Activated T-helper 1 cell treated with anti-CD3 and anti-CD28 coated beads, Interleukin-12 subunit alpha, Interleukin-12 subunit beta, Interleukin-2, Interleukin-4 antibody, amounts not matched to agents 30 ng/mL and 10 ng/mL and 1 ng/mL, durations not matched to agents 14 hours and 24 hours and 36 hours (primary cell): ENCODE data around the gene SLC25A21. TPM values are rescaled to one million over a fixed set of nuclear protein-coding genes. Genes with fewer than 3 reads are reported as not detected.
A peak's percentile ranks its signal among the peaks of the same experiment; 100 is the strongest.

ENCODE experiments used
- DNase-seq: peaks from one replicate; pipeline ENCODE4 v3.0.0; 2021; ENCODE audit warnings: low spot score
- H3K27ac Mint-ChIP-seq: one replicate; pipeline ENCODE4 v1.8.0; 2021; ENCODE audit warnings: mild to moderate bottlenecking, mixed read lengths
- H3K27me3 Mint-ChIP-seq: one replicate; pipeline ENCODE4 v1.8.0; 2022; ENCODE audit warnings: mild to moderate bottlenecking, moderate library complexity, mixed read lengths; ENCODE audit not compliant: insufficient read depth
- H3K36me3 Mint-ChIP-seq: one replicate; pipeline ENCODE4 v1.8.0; 2021; ENCODE audit warnings: low read depth, mixed read lengths
- H3K4me1 Mint-ChIP-seq: one replicate; pipeline ENCODE4 v1.8.0; 2021; ENCODE audit warnings: low read depth, mixed read lengths
- H3K4me3 Mint-ChIP-seq: one replicate; pipeline ENCODE4 v1.8.0; 2021; ENCODE audit warnings: mild to moderate bottlenecking, moderate library complexity, mixed read lengths
- H3K9me3 Mint-ChIP-seq: one replicate; pipeline ENCODE4 v1.8.0; 2021; ENCODE audit warnings: mixed read lengths
- intact Hi-C: fragments of 100-400 bp; cut with micrococcal nuclease; formaldehyde crosslinking; loops from one replicate; pipeline ENCODE4 v1.15.1; 2024
- total RNA-seq: library from RNA; stranded (reverse); gene quantifications from 2 replicates; pipeline ENCODE4 v1.2.3, GENCODE V29; 2022

The SLC25A21 gene
- total RNA-seq, 1 donor from 2014 or later = not detected

- no peak for DNase-seq
- H3K27ac Mint-ChIP-seq = no peak overlapping the region
- intact Hi-C loops = loop anchor here (10.0 kb wide), 1 partner anchor 279 kb away; no protein-coding TSS in a partner anchor
- H3K4me3 Mint-ChIP-seq = no peak overlapping the region
- H3K9me3 Mint-ChIP-seq = no peaks in the 10 kb centered on the region
- H3K4me1 Mint-ChIP-seq = peaks cover 6% of the 10 kb centered on the region
- peaks cover 5% of the 10 kb centered on the region for H3K36me3 Mint-ChIP-seq
- H3K27me3 Mint-ChIP-seq = peaks cover 61% of the 10 kb centered on the region
Measured at GRCh38 chr14:36665887-36666415, 506.5 kb downstream of the SLC25A21 start.

- Mint-ChIP-seq H3K27ac (peak overlapping the region; percentile 74), H3K4me1 (peaks cover 6% of the 10 kb centered on the region), H3K27me3 (peaks cover 73% of the 10 kb centered on the region), H3K4me3 (no peak overlapping the region), H3K36me3 (peaks cover 5% of the 10 kb centered on the region), H3K9me3 (no peaks in the 10 kb centered on the region)
- DNase-seq = no peak
- intact Hi-C loops = loop anchor here (10.0 kb wide), 1 partner anchor 280 kb away; no protein-coding TSS in a partner anchor
Measured at GRCh38 chr14:36664322-36665193, 507.8 kb downstream of the SLC25A21 start.

- peak overlapping the region; percentile 74 for H3K27ac Mint-ChIP-seq
- intact Hi-C loops = loop anchor here (10.0 kb wide), 1 partner anchor 281 kb away; no protein-coding TSS in a partner anchor
- peaks cover 78% of the 10 kb centered on the region for H3K27me3 Mint-ChIP-seq
- H3K4me3 Mint-ChIP-seq = no peak overlapping the region
- H3K9me3 Mint-ChIP-seq = no peaks in the 10 kb centered on the region
- no peak for DNase-seq
- H3K36me3 Mint-ChIP-seq = peaks cover 5% of the 10 kb centered on the region
- H3K4me1 Mint-ChIP-seq = peaks cover 6% of the 10 kb centered on the region
Measured at GRCh38 chr14:36663404-36664321, 508.7 kb downstream of the SLC25A21 start.

GRCh38 chr14:36662543-36663403 is 509.6 kb downstream of the SLC25A21 start:
- no peak overlapping the region for H3K4me3 Mint-ChIP-seq
- intact Hi-C loops = loop anchor here (10.0 kb wide), 1 partner anchor 282 kb away; no protein-coding TSS in a partner anchor
- peaks cover 82% of the 10 kb centered on the region for H3K27me3 Mint-ChIP-seq
- peaks cover 6% of the 10 kb centered on the region for H3K4me1 Mint-ChIP-seq
- peaks cover 5% of the 10 kb centered on the region for H3K36me3 Mint-ChIP-seq
- DNase-seq = no peak
- H3K27ac Mint-ChIP-seq = peak overlapping the region; percentile 74
- H3K9me3 Mint-ChIP-seq = no peaks in the 10 kb centered on the region

GRCh38 chr14:36662258-36662542 is 510.2 kb downstream of the SLC25A21 start:
- H3K27me3 Mint-ChIP-seq = peaks cover 81% of the 10 kb centered on the region
- DNase-seq = no peak
- peak overlapping the region; percentile 74 for H3K27ac Mint-ChIP-seq
- peak overlapping the region; percentile 15 for H3K4me3 Mint-ChIP-seq
- H3K36me3 Mint-ChIP-seq = peaks cover 4% of the 10 kb centered on the region
- intact Hi-C loops = loop anchor here (10.0 kb wide), 1 partner anchor 283 kb away; no protein-coding TSS in a partner anchor
- H3K4me1 Mint-ChIP-seq = peaks cover 6% of the 10 kb centered on the region
- H3K9me3 Mint-ChIP-seq = no peaks in the 10 kb centered on the region

GRCh38 chr14:36661506-36662257 is 510.7 kb downstream of the SLC25A21 start, which contains the start of gene PAX9:
PAX9 (plus strand) TSS chr14:36661860; CDS start chr14:36662090, 230 bp downstream.
- DNase-seq = no peak
- Mint-ChIP-seq H3K27ac (peak within 1 kb of the TSS; percentile 74), H3K36me3 (peaks cover 4% of the 10 kb centered on the region), H3K27me3 (peaks cover 82% of the 10 kb centered on the region), H3K9me3 (no peaks in the 10 kb centered on the region), H3K4me1 (peaks cover 6% of the 10 kb centered on the region), H3K4me3 (peak within 1 kb of the TSS; percentile 15)
- intact Hi-C loops = loop anchor here (10.0 kb wide), 1 partner anchor 283 kb away; no protein-coding TSS in a partner anchor

GRCh38 chr14:36660736-36661505 is 511.5 kb downstream of the SLC25A21 start:
- Mint-ChIP-seq H3K36me3 (peaks cover 4% of the 10 kb centered on the region), H3K9me3 (no peaks in the 10 kb centered on the region), H3K4me1 (peaks cover 6% of the 10 kb centered on the region), H3K4me3 (no peak overlapping the region), H3K27ac (no peak overlapping the region), H3K27me3 (peaks cover 84% of the 10 kb centered on the region)
- intact Hi-C loops = loop anchor here (10.0 kb wide), 1 partner anchor 284 kb away; no protein-coding TSS in a partner anchor
- DNase-seq = no peak

- Mint-ChIP-seq H3K36me3 (peaks cover 4% of the 10 kb centered on the region), H3K4me1 (peaks cover 11% of the 10 kb centered on the region)
Measured at GRCh38 chr14:36659822-36660735, 512.3 kb downstream of the SLC25A21 start.

GRCh38 chr14:36659010-36659821 is 513.2 kb downstream of the SLC25A21 start:
- H3K27me3 Mint-ChIP-seq = peaks cover 81% of the 10 kb centered on the region
- no peaks in the 10 kb centered on the region for H3K9me3 Mint-ChIP-seq
- intact Hi-C loops = loop anchor here (2.0 kb wide), 2 partner anchors 140 to 930 kb away; no protein-coding TSS in a partner anchor
- DNase-seq = no peak
- no peak overlapping the region for H3K4me3 Mint-ChIP-seq
- peaks cover 3% of the 10 kb centered on the region for H3K36me3 Mint-ChIP-seq
- H3K27ac Mint-ChIP-seq = peak overlapping the region; percentile 63
- H3K4me1 Mint-ChIP-seq = peaks cover 10% of the 10 kb centered on the region

More at GRCh38 chr14:36659822-36660735, 512.3 kb downstream of the SLC25A21 start:
- peaks cover 84% of the 10 kb centered on the region for H3K27me3 Mint-ChIP-seq
- H3K27ac Mint-ChIP-seq = no peak overlapping the region
- no peaks in the 10 kb centered on the region for H3K9me3 Mint-ChIP-seq
- no peak for DNase-seq
- intact Hi-C loops = loop anchor here (2.0 to 10.0 kb wide), 3 partner anchors 141 to 929 kb away; no protein-coding TSS in a partner anchor
- H3K4me3 Mint-ChIP-seq = no peak overlapping the region
